ENCODE data around the gene ADGRL4. TPM values are rescaled to one million over a fixed set of nuclear protein-coding genes. Genes with fewer than 3 reads are reported as not detected.
"Not testable (repeated sequence)": the region's sequence is repeated elsewhere in the genome, so short reads cannot be mapped to it uniquely, and the experiment has no call there.

The ADGRL4 gene
- total and polyA plus RNA-seq, 7 donors = 0.60 to 9.3 (median 6.7) TPM

GRCh38 chr1:78996791-78997190 is 9.7 kb downstream of the ADGRL4 start:
- intact Hi-C loops (cut with DNase I) = no loop called here
- H3K9me3 ChIP-seq = no peaks in the 10 kb centered on the region
- no peak overlapping the region for H3K27ac ChIP-seq
- TF ChIP-seq POLR2AphosphoS5 (IDR thresholded peaks at IDR 0.05) (no peak), POLR2A (IDR thresholded peaks at IDR 0.05) (no peak), CTCF (IDR thresholded peaks at IDR 0.05) (no peak), EP300 (IDR thresholded peaks at IDR 0.05) (no peak)
- WGBS, 2 donors = 83 to 90% methylated on average over 1 of the region's 1 CpG
- H3K4me3 ChIP-seq = no peak overlapping the region
- DNase-seq = no peak
- no peaks in the 10 kb centered on the region for H3K36me3 ChIP-seq
- H3K27me3 ChIP-seq = no peaks in the 10 kb centered on the region
- H3K4me1 ChIP-seq = no peaks in the 10 kb centered on the region

DNA sequence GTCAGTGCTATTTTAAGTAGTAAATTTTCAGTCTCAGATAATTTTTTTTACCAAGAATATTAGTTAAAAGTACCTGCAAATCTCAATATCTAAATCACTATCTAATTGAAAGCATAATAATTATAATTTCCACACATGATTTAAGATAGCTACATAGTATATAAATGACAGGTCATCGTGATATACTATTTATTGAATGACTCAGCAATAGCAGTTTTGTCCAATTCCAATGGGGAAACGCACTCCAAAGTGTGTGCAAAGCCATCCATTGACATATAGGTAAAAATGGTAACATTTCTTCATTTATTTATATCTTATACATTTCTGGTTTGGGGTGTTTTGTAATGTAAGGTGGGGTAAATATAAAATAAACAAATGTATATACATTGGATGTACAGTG is 19.5 kb downstream of the ADGRL4 start:
- H3K4me3 ChIP-seq = no peak overlapping the region
- H3K4me1 ChIP-seq = no peaks in the 10 kb centered on the region
- no peak for DNase-seq
- intact Hi-C loops (cut with DNase I) = no loop called here
- TF ChIP-seq EP300 (IDR thresholded peaks at IDR 0.05) (no peak), POLR2AphosphoS5 (IDR thresholded peaks at IDR 0.05) (no peak)
- 41 to 80% methylated on average over 2 of the region's 2 CpGs for WGBS, 2 donors
- no peak overlapping the region for H3K27ac ChIP-seq
- H3K27me3 ChIP-seq = no peaks in the 10 kb centered on the region
- H3K9me3 ChIP-seq = no peaks in the 10 kb centered on the region
- H3K36me3 ChIP-seq = no peaks in the 10 kb centered on the region

- no peak overlapping the region for H3K4me3 ChIP-seq
- intact Hi-C loops (cut with DNase I) = no loop called here
- H3K27ac ChIP-seq = no peak overlapping the region
- H3K4me1 ChIP-seq = peaks cover 0 to 9% (median 3%) of the 10 kb centered on the region in 4 donors
- no peaks in the 10 kb centered on the region for H3K36me3 ChIP-seq
- WGBS, 2 donors = 65 to 68% methylated on average over 3 of the region's 3 CpGs
- H3K9me3 ChIP-seq = no peaks in the 10 kb centered on the region
- TF ChIP-seq POLR2A (IDR thresholded peaks at IDR 0.05) (no peak), EP300 (IDR thresholded peaks at IDR 0.05) (no peak), CTCF (IDR thresholded peaks at IDR 0.05) (no peak), POLR2AphosphoS5 (IDR thresholded peaks at IDR 0.05) (no peak)
- no peaks in the 10 kb centered on the region for H3K27me3 ChIP-seq
- no peak for DNase-seq
Observed at GRCh38 chr1:78980511-78980910, 26.0 kb downstream of the ADGRL4 start.

- Histone ChIP-seq H3K36me3 (no peaks in the 10 kb centered on the region), H3K27ac (no peak overlapping the region), H3K4me1 (no peaks in the 10 kb centered on the region), H3K4me3 (no peak overlapping the region), H3K9me3 (no peaks in the 10 kb centered on the region), H3K27me3 (no peaks in the 10 kb centered on the region)
- intact Hi-C loops (cut with DNase I) = no loop called here
- no peak for DNase-seq
- TF ChIP-seq CTCF (IDR thresholded peaks at IDR 0.05) (no peak), EP300 (IDR thresholded peaks at IDR 0.05) (no peak), POLR2AphosphoS5 (IDR thresholded peaks at IDR 0.05) (no peak), POLR2A (IDR thresholded peaks at IDR 0.05) (no peak)
- 84 to 88% methylated on average over 2 of the region's 2 CpGs for WGBS, 2 donors
Observed at GRCh38 chr1:78972723-78973122, 33.8 kb downstream of the ADGRL4 start.

DNA sequence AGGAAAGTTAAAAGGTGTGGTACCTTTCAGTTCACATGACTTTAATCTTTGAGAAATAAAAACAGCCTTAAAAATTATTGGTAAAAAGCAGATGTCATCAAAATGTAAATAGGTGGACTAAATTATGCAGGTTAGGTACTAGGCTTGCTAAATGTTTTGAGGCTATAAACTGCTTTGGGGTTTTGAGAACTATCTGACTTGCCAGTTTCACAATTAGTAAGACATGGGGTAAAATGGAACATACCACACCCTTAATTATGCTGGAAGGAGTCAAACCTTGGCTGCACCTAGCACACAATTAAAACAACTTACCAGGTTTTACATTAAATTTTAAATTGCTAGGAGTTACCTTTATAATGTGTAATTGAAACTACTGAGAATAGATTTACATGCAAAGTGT is 39.4 kb downstream of the ADGRL4 start:
- H3K4me3 ChIP-seq; H3K36me3 ChIP-seq; DNase-seq; H3K4me1 ChIP-seq; H3K27ac ChIP-seq; H3K27me3 ChIP-seq; H3K9me3 ChIP-seq; intact Hi-C loops (cut with DNase I): not testable (repeated sequence)

- intact Hi-C loops (cut with DNase I) = no loop called here
- 21 to 39% methylated on average over 2 of the region's 2 CpGs for WGBS, 2 donors
- Histone ChIP-seq H3K27ac (no peak overlapping the region), H3K27me3 (no peaks in the 10 kb centered on the region), H3K4me3 (no peak overlapping the region), H3K9me3 (no peaks in the 10 kb centered on the region), H3K36me3 (no peaks in the 10 kb centered on the region), H3K4me1 (no peaks in the 10 kb centered on the region)
- no peak for DNase-seq
- no peak for TF ChIP-seq EP300 (IDR thresholded peaks at IDR 0.05)
- TF ChIP-seq POLR2AphosphoS5 (IDR thresholded peaks at IDR 0.05) = no peak
- TF ChIP-seq CTCF (IDR thresholded peaks at IDR 0.05) = no peak
Observed at GRCh38 chr1:78958711-78959110, 47.8 kb downstream of the ADGRL4 start.

All from sigmoid colon (tissue), 7 donors.